ENCODE results near the gene C11orf86. TPM values are rescaled to one million over a fixed set of nuclear protein-coding genes. Genes with fewer than 3 reads are reported as not detected.

Gene C11orf86
- not detected for polyA plus RNA-seq (2013, experiment 1 of 4)
- not detected for polyA plus RNA-seq (2013, experiment 2 of 4)
- polyA plus RNA-seq (2013, experiment 3 of 4): not detected
- polyA plus RNA-seq (2013, experiment 4 of 4): not detected

GRCh38 chr11:66974724-66975404 lies at the start of gene C11orf86:
Gene C11orf86 (plus strand): TSS chr11:66975304. CDS start chr11:66975363, 59 bp downstream.
- Histone ChIP-seq H3K4me1 (ENCODE audit: control insufficient read depth, insufficient read depth, low read length) (no peaks in the 10 kb centered on the region), H3K27ac (ENCODE audit: insufficient read depth, low read depth, low read length, poor library complexity, severe bottlenecking) (no peak within 1 kb of the TSS), H3K4me3 (ENCODE audit: insufficient read depth, low read depth, low read length) (no peak within 1 kb of the TSS), H3K36me3 (ENCODE audit: control insufficient read depth, insufficient read depth, low read length) (no peaks in the 10 kb centered on the region), H3K9me3 (ENCODE audit: control insufficient read depth, low read length) (no peaks in the 10 kb centered on the region), H3K27me3 (ENCODE audit: control insufficient read depth, insufficient read depth, low read length, poor library complexity, severe bottlenecking) (no peaks in the 10 kb centered on the region)
- 72 to 79% methylated on average over 10 of the region's 10 CpGs for WGBS, 2 experiments

DNA sequence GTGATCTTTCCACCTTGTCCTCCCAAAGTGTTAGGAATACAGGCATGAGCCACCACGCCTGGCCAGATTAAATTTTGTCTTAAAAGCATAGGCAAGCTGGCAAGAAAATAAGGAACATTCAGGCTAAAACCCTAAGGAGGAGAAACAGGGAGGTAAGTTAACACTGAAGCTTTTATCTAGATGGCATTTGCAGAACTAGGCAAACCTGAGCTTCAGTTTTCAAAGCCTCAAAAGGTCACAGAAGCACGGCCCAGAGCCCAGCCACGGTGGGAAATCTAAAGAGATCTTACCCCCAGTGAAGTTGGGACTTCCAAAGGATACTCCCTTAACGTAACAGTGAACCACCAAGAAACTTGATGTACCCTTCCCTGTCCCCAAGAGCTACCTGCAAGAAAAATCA lies 45.4 kb upstream of the C11orf86 start:
- Histone ChIP-seq H3K4me1 (ENCODE audit: control insufficient read depth, insufficient read depth, low read length) (no peaks in the 10 kb centered on the region), H3K27ac (ENCODE audit: insufficient read depth, low read depth, low read length, poor library complexity, severe bottlenecking) (no peak overlapping the region), H3K4me3 (ENCODE audit: insufficient read depth, low read depth, low read length) (no peak overlapping the region), H3K36me3 (ENCODE audit: control insufficient read depth, insufficient read depth, low read length) (no peaks in the 10 kb centered on the region), H3K9me3 (ENCODE audit: control insufficient read depth, low read length) (no peaks in the 10 kb centered on the region), H3K27me3 (ENCODE audit: control insufficient read depth, insufficient read depth, low read length, poor library complexity, severe bottlenecking) (no peaks in the 10 kb centered on the region)
- WGBS, 2 experiments: 72 to 83% methylated on average over 4 of the region's 4 CpGs

GRCh38 chr11:66932543-66932942 lies 42.6 kb upstream of the C11orf86 start:
- no peaks in the 10 kb centered on the region for H3K27me3 ChIP-seq (ENCODE audit: control insufficient read depth, insufficient read depth, low read length, poor library complexity, severe bottlenecking)
- H3K4me3 ChIP-seq (ENCODE audit: insufficient read depth, low read depth, low read length): no peak overlapping the region
- H3K9me3 ChIP-seq (ENCODE audit: control insufficient read depth, low read length): no peaks in the 10 kb centered on the region
- H3K36me3 ChIP-seq (ENCODE audit: control insufficient read depth, insufficient read depth, low read length): no peaks in the 10 kb centered on the region
- 96% methylated on average over 3 of the region's 3 CpGs for WGBS, 2 experiments
- no peaks in the 10 kb centered on the region for H3K4me1 ChIP-seq (ENCODE audit: control insufficient read depth, insufficient read depth, low read length)
- H3K27ac ChIP-seq (ENCODE audit: insufficient read depth, low read depth, low read length, poor library complexity, severe bottlenecking): no peak overlapping the region

DNA sequence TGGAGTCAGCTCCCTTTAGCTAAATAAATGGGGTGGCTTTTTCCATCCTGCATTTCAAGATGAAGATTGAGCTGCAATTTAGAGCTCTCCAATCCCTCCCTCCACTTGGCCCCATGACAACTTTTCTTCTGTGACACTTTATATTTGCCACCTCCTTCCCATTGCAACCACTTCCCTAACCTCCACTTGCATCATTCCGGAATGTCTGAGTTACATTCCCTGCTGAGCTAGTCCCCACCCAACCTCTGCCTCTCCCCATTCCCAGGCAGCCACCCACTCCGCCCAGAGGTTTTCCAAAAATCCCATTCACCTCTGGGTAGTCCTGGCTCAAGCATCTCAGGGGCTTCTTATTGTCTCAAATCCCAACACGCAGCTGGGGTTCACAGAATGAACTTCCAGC lies 41.6 kb upstream of the C11orf86 start:
- WGBS, 2 experiments: 85 to 92% methylated on average over 3 of the region's 3 CpGs
- no peaks in the 10 kb centered on the region for H3K4me1 ChIP-seq (ENCODE audit: control insufficient read depth, insufficient read depth, low read length)
- no peaks in the 10 kb centered on the region for H3K36me3 ChIP-seq (ENCODE audit: control insufficient read depth, insufficient read depth, low read length)
- no peaks in the 10 kb centered on the region for H3K9me3 ChIP-seq (ENCODE audit: control insufficient read depth, low read length)
- H3K27ac ChIP-seq (ENCODE audit: insufficient read depth, low read depth, low read length, poor library complexity, severe bottlenecking): no peak overlapping the region
- no peaks in the 10 kb centered on the region for H3K27me3 ChIP-seq (ENCODE audit: control insufficient read depth, insufficient read depth, low read length, poor library complexity, severe bottlenecking)
- H3K4me3 ChIP-seq (ENCODE audit: insufficient read depth, low read depth, low read length): no peak overlapping the region

DNA sequence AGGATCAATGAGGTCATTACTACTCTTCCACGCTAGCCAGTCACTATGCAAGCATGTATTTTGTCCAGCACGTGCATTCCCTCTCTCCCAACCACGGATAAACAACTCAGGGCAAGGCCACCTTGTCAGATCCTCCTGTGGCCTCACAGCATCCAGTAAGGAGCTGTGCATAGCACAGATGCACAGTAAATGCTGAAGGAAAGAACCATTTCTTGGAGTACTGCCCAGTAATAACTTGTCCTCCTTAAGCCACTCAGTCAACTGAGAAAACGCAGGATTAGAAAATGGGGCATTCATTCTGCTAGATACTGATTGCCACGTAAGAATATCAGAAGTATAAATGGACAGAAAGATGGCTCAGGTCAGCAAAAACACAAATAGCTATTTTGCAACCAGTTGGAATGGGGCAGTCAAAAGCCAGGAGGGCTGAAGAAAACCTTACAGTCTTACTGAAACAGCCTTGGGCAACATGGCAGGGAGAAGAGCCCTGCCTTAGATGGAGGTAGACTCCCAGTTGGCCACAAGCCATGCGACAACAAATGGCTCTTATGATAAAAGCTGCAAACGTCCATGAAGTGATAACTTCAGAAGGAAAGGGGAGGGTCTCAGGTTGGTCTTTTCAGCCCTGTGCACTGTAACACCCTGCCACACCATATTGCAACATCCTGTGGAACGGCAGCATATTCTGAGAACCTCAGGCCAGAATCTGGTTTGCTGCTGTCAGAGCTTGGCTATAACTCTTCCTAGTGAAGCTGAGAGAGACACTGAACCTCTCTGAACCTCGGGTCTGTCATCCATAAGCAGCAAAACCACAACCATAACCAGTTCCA lies 39.9 kb upstream of the C11orf86 start:
- Histone ChIP-seq H3K4me3 (ENCODE audit: insufficient read depth, low read depth, low read length) (no peak overlapping the region), H3K27ac (ENCODE audit: insufficient read depth, low read depth, low read length, poor library complexity, severe bottlenecking) (no peak overlapping the region), H3K9me3 (ENCODE audit: control insufficient read depth, low read length) (no peaks in the 10 kb centered on the region), H3K4me1 (ENCODE audit: control insufficient read depth, insufficient read depth, low read length) (no peaks in the 10 kb centered on the region), H3K36me3 (ENCODE audit: control insufficient read depth, insufficient read depth, low read length) (no peaks in the 10 kb centered on the region), H3K27me3 (ENCODE audit: control insufficient read depth, insufficient read depth, low read length, poor library complexity, severe bottlenecking) (no peaks in the 10 kb centered on the region)
- WGBS, 2 experiments: 90 to 92% methylated on average over 9 of the region's 9 CpGs

DNA sequence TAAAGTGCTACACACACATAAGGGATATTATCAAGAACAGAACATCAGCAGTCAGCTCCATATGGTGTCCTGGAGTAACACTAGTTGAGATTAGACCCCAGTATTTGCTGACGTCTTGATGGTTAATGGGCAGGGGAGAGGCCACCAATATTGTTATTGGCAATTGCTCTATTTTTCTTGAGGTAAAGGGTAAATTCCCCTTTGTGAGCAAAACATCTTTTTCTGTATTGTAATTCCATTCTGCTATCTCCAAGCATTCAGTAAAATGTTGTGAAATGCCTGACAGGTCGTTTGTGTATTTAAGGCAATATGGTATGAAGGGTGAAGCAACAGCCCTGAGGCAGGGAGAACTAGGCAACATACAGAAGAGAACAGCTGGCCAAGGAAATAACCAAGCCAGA lies 38.8 kb upstream of the C11orf86 start:
- Histone ChIP-seq H3K27ac (ENCODE audit: insufficient read depth, low read depth, low read length, poor library complexity, severe bottlenecking) (no peak overlapping the region), H3K4me3 (ENCODE audit: insufficient read depth, low read depth, low read length) (no peak overlapping the region), H3K9me3 (ENCODE audit: control insufficient read depth, low read length) (no peaks in the 10 kb centered on the region), H3K4me1 (ENCODE audit: control insufficient read depth, insufficient read depth, low read length) (no peaks in the 10 kb centered on the region), H3K27me3 (ENCODE audit: control insufficient read depth, insufficient read depth, low read length, poor library complexity, severe bottlenecking) (no peaks in the 10 kb centered on the region), H3K36me3 (ENCODE audit: control insufficient read depth, insufficient read depth, low read length) (no peaks in the 10 kb centered on the region)
- WGBS, 2 experiments: 87 to 94% methylated on average over 2 of the region's 2 CpGs

GRCh38 chr11:66937193-66937733 lies 37.8 kb upstream of the C11orf86 start:
- no peak overlapping the region for H3K4me3 ChIP-seq (ENCODE audit: insufficient read depth, low read depth, low read length)

DNA sequence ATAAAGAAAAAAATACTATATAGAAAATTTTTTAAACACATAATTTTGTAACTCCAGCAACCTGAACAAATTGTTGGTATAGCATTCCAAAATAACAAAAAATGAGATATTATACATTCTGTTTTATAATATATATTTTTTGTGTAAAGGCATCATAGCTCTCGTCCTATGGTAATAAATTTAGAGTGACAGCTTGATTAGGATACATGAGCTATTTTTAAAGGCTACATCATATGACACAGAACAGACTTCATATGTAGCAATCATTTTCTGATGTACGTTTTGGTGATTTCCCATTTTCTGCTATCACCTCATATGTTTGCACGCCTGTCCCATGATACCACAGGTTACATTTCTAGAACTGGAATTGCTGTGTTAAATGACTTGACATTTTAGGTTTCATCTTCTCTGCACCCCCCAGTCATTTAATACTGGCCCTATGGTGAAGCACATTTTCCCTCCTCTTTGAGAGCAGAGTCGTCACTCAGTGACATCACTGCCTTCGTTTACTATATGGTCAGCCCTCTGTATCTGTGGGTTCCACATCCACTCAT lies 36.4 kb upstream of the C11orf86 start:
- Histone ChIP-seq H3K4me1 (ENCODE audit: control insufficient read depth, insufficient read depth, low read length) (no peaks in the 10 kb centered on the region), H3K9me3 (ENCODE audit: control insufficient read depth, low read length) (no peaks in the 10 kb centered on the region), H3K27me3 (ENCODE audit: control insufficient read depth, insufficient read depth, low read length, poor library complexity, severe bottlenecking) (no peaks in the 10 kb centered on the region), H3K4me3 (ENCODE audit: insufficient read depth, low read depth, low read length) (no peak overlapping the region), H3K36me3 (ENCODE audit: control insufficient read depth, insufficient read depth, low read length) (no peaks in the 10 kb centered on the region), H3K27ac (ENCODE audit: insufficient read depth, low read depth, low read length, poor library complexity, severe bottlenecking) (no peak overlapping the region)
- 92 to 93% methylated on average over 4 to 5 of the region's 5 CpGs for WGBS, 2 experiments

More at GRCh38 chr11:66937193-66937733, 37.8 kb upstream of the C11orf86 start:
- no peaks in the 10 kb centered on the region for H3K36me3 ChIP-seq (ENCODE audit: control insufficient read depth, insufficient read depth, low read length)
- H3K27me3 ChIP-seq (ENCODE audit: control insufficient read depth, insufficient read depth, low read length, poor library complexity, severe bottlenecking): no peaks in the 10 kb centered on the region
- no peak overlapping the region for H3K27ac ChIP-seq (ENCODE audit: insufficient read depth, low read depth, low read length, poor library complexity, severe bottlenecking)
- H3K9me3 ChIP-seq (ENCODE audit: control insufficient read depth, low read length): no peaks in the 10 kb centered on the region
- WGBS, 2 experiments: 91 to 96% methylated on average over 1 of the region's 1 CpG
- no peaks in the 10 kb centered on the region for H3K4me1 ChIP-seq (ENCODE audit: control insufficient read depth, insufficient read depth, low read length)

GRCh38 chr11:66950112-66950535 lies 25.0 kb upstream of the C11orf86 start:
- H3K27me3 ChIP-seq (ENCODE audit: control insufficient read depth, insufficient read depth, low read length, poor library complexity, severe bottlenecking): no peaks in the 10 kb centered on the region
- no peaks in the 10 kb centered on the region for H3K9me3 ChIP-seq (ENCODE audit: control insufficient read depth, low read length)
- H3K27ac ChIP-seq (ENCODE audit: insufficient read depth, low read depth, low read length, poor library complexity, severe bottlenecking): no peak overlapping the region
- WGBS, 2 experiments: 79 to 83% methylated on average over 8 of the region's 8 CpGs
- no peaks in the 10 kb centered on the region for H3K36me3 ChIP-seq (ENCODE audit: control insufficient read depth, insufficient read depth, low read length)
- no peak overlapping the region for H3K4me3 ChIP-seq (ENCODE audit: insufficient read depth, low read depth, low read length)
- no peaks in the 10 kb centered on the region for H3K4me1 ChIP-seq (ENCODE audit: control insufficient read depth, insufficient read depth, low read length)

GRCh38 chr11:66951135-66951534 lies 24.0 kb upstream of the C11orf86 start:
- H3K9me3 ChIP-seq (ENCODE audit: control insufficient read depth, low read length): no peaks in the 10 kb centered on the region
- no peak overlapping the region for H3K27ac ChIP-seq (ENCODE audit: insufficient read depth, low read depth, low read length, poor library complexity, severe bottlenecking)
- no peaks in the 10 kb centered on the region for H3K36me3 ChIP-seq (ENCODE audit: control insufficient read depth, insufficient read depth, low read length)
- WGBS, 2 experiments: 84 to 87% methylated on average over 10 of the region's 10 CpGs
- no peaks in the 10 kb centered on the region for H3K27me3 ChIP-seq (ENCODE audit: control insufficient read depth, insufficient read depth, low read length, poor library complexity, severe bottlenecking)
- H3K4me3 ChIP-seq (ENCODE audit: insufficient read depth, low read depth, low read length): no peak overlapping the region
- H3K4me1 ChIP-seq (ENCODE audit: control insufficient read depth, insufficient read depth, low read length): no peaks in the 10 kb centered on the region

All from ectodermal cell (in vitro differentiated cells).